K562 (cell line): ENCODE measurements around the gene TCF7.

ENCODE experiments used
- HNRNPL ChIP-seq: fragments of 200-400 bp; formaldehyde crosslinking; IDR thresholded peaks from 2 replicates; pipeline ENCODE4 v1.6.1; 2017; ENCODE audit warnings: low read depth, mild to moderate bottlenecking, low read length
- MTA2 ChIP-seq: fragments of 450-650 bp; IDR thresholded peaks from 2 replicates; pipeline ENCODE4 v1.6.1; 2016; ENCODE audit warnings: low read depth
- PHTF2 ChIP-seq: fragments of 250-450 bp; sonication (Bioruptor Pico); IDR thresholded peaks from 2 replicates; pipeline ENCODE4 v1.5.0; 2021; ENCODE audit warnings: mild to moderate bottlenecking
- PTTG1 ChIP-seq: fragments of 450-650 bp; IDR thresholded peaks from 2 replicates; pipeline ENCODE4 v1.6.1; 2016; ENCODE audit warnings: low read depth, mild to moderate bottlenecking, missing genetic modification characterization, missing compliant biosample characterization
- SP1 ChIP-seq: sonication (generic); formaldehyde crosslinking; IDR thresholded peaks from 2 replicates; pipeline ENCODE4 v1.8.1; 2022; ENCODE audit warnings: mild to moderate bottlenecking, missing genetic modification reagents
- STAG1 ChIP-seq: sonication (generic); formaldehyde crosslinking; IDR thresholded peaks from 2 replicates; pipeline ENCODE4 v1.5.0; 2020; ENCODE audit warnings: missing genetic modification reagents, borderline replicate concordance
- TBL1XR1 ChIP-seq, 2 experiments: IDR thresholded peaks; 2 replicates each; pipeline ENCODE4 v1.6.1; 2012; ENCODE audit warnings: improper control_type of control experiment in 2 of 2, low read length in 2 of 2, mild to moderate bottlenecking in 1 of 2
- ZNF124 ChIP-seq: sonication (generic); formaldehyde crosslinking; IDR thresholded peaks from 2 replicates; pipeline ENCODE4 v1.8.1; 2022; ENCODE audit warnings: missing genetic modification reagents
- ZNF184 ChIP-seq: sonication (generic); formaldehyde crosslinking; IDR thresholded peaks from 2 replicates; pipeline ENCODE4 v1.5.0; 2020; ENCODE audit warnings: missing genetic modification reagents
- ZNF511 ChIP-seq: sonication (generic); formaldehyde crosslinking; IDR thresholded peaks from 2 replicates; pipeline ENCODE4 v1.8.0; 2022; ENCODE audit warnings: mild to moderate bottlenecking, missing genetic modification reagents
- TF ChIP-seq, protein P1 (sequence below), 3 experiments: IDR thresholded peaks in 2 of 3; conservative IDR thresholded peaks in 1 of 3; 2 replicates each; pipeline ENCODE4 v1.5.1; 2011 to 2012; ENCODE audit warnings: low read length in 3 of 3, mild to moderate bottlenecking in 3 of 3, control low read depth in 2 of 3, improper control_type of control experiment in 1 of 3, inconsistent platforms in 1 of 3, low read depth in 1 of 3, mixed read lengths in 1 of 3, moderate library complexity in 1 of 3; ENCODE audit not compliant: insufficient read depth in 2 of 3

DNA sequence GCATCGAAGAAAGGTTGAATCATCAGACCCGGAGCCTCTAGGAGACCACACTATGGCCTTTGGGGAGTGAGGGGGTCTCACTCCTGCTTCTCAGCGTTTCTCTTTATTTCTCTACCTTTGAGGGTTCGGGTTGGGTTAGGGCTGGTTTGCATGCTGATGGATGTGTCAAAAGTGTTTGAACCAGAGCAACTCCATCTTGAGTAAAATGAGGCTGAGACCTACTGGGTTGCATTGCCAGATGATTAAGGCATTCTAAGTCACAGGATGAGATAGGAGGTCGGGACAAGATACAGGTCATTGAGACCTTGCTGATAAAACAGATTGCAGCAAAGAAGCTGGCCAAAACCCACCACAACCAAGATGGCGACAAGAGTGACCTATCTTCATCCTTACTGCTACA is 44.9 kb upstream of the TCF7 start:
- TF ChIP-seq TBL1XR1 (IDR thresholded peaks at IDR 0.05; ENCODE audit: low read length in 2 of 2): no peak
- TF ChIP-seq, protein P1, sequence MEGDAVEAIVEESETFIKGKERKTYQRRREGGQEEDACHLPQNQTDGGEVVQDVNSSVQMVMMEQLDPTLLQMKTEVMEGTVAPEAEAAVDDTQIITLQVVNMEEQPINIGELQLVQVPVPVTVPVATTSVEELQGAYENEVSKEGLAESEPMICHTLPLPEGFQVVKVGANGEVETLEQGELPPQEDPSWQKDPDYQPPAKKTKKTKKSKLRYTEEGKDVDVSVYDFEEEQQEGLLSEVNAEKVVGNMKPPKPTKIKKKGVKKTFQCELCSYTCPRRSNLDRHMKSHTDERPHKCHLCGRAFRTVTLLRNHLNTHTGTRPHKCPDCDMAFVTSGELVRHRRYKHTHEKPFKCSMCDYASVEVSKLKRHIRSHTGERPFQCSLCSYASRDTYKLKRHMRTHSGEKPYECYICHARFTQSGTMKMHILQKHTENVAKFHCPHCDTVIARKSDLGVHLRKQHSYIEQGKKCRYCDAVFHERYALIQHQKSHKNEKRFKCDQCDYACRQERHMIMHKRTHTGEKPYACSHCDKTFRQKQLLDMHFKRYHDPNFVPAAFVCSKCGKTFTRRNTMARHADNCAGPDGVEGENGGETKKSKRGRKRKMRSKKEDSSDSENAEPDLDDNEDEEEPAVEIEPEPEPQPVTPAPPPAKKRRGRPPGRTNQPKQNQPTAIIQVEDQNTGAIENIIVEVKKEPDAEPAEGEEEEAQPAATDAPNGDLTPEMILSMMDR (IDR thresholded peaks at IDR 0.05 in 2 of 3, conservative IDR thresholded peaks at IDR 0.05 in 1 of 3; ENCODE audit: insufficient read depth in 2 of 3, low read depth in 1 of 3, low read length in 3 of 3): no peak
- no peak for TF ChIP-seq STAG1
- no peak for TF ChIP-seq PHTF2 (CRISPR knock-in tag)
- no peak for TF ChIP-seq ZNF124 (CRISPR knock-in tag)
- TF ChIP-seq HNRNPL: no peak
- TF ChIP-seq SP1 (CRISPR knock-in tag): no peak
- no peak for TF ChIP-seq MTA2
- no peak for TF ChIP-seq ZNF511 (CRISPR knock-in tag)
- no peak for TF ChIP-seq PTTG1 (tag)
- TF ChIP-seq ZNF184 (CRISPR knock-in tag): no peak
